Natural killer cell (primary cell): ENCODE measurements around the gene NOL4L. TPM values are rescaled to one million over a fixed set of nuclear protein-coding genes. Genes with fewer than 3 reads are reported as not detected.

Source experiments
- ATAC-seq, 3 donors: fragments of 150-1000 bp in 2 of 3; fragments of 200-7000 bp in 1 of 3; cut with Tn5 transposase; 1 replicate in 1 of 3; 2 replicates in 2 of 3; pipeline ENCODE4 v1.10.0; 2021; ENCODE audit warnings: mild to moderate bottlenecking in 2 of 3, moderate library complexity in 2 of 3
- DNase-seq, 2 donors: peaks; one replicate each; pipeline versions ENCODE4 v3.0.0 to v3.0.0-alpha.2; 2013 to 2021; ENCODE audit warnings: mixed read lengths in 1 of 2
- H3K27ac ChIP-seq: one replicate; pipeline ENCODE4 v1.5.1; 2013; ENCODE audit warnings: mild to moderate bottlenecking, low read length
- H3K27me3 ChIP-seq: one replicate; pipeline ENCODE4 v1.6.1; 2013; ENCODE audit warnings: low read length; ENCODE audit not compliant: control insufficient read depth, insufficient read depth
- H3K36me3 ChIP-seq: one replicate; pipeline ENCODE4 v1.6.1; 2013; ENCODE audit warnings: low read length; ENCODE audit not compliant: control insufficient read depth, insufficient read depth
- H3K4me1 ChIP-seq: one replicate; pipeline ENCODE4 v1.6.1; 2013; ENCODE audit warnings: low read length; ENCODE audit not compliant: control insufficient read depth, insufficient read depth
- H3K4me3 ChIP-seq: one replicate; pipeline ENCODE4 v1.5.1; 2013; ENCODE audit warnings: low read length
- H3K9me3 ChIP-seq: one replicate; pipeline ENCODE4 v1.6.1; 2013; ENCODE audit warnings: low read length; ENCODE audit not compliant: control insufficient read depth, insufficient read depth
- H3K27ac Mint-ChIP-seq, 2 donors: one replicate each; pipeline ENCODE4 v1.8.0; 2022; ENCODE audit warnings: mild to moderate bottlenecking in 2 of 2, mixed read lengths in 2 of 2, moderate library complexity in 1 of 2
- H3K27me3 Mint-ChIP-seq, 2 donors: one replicate each; pipeline ENCODE4 v1.8.0; 2022; ENCODE audit warnings: low read depth in 2 of 2, mixed read lengths in 2 of 2
- H3K36me3 Mint-ChIP-seq: one replicate; pipeline ENCODE4 v1.8.0; 2022; ENCODE audit warnings: mixed read lengths
- H3K4me1 Mint-ChIP-seq, 2 donors: one replicate each; pipeline ENCODE4 v1.8.0; 2022; ENCODE audit warnings: mixed read lengths in 2 of 2
- H3K4me3 Mint-ChIP-seq: one replicate; pipeline ENCODE4 v1.8.0; 2022; ENCODE audit warnings: mild to moderate bottlenecking, moderate library complexity, mixed read lengths
- H3K9me3 Mint-ChIP-seq, 2 donors: one replicate each; pipeline ENCODE4 v1.8.0; 2022; ENCODE audit warnings: mixed read lengths in 2 of 2
- CTCF ChIP-seq: fragments of 200-600 bp; IDR thresholded peaks from one replicate; pipeline ENCODE4 v1.8.0; 2022; ENCODE audit warnings: antibody characterized with exemption
- WGBS: methylation state at CpG from one replicate; pipeline ENCODE4 v1.1.7; 2013; ENCODE audit warnings: missing lambda C conversion rate; ENCODE audit not compliant: insufficient coverage; 5-methylcytosine and 5-hydroxymethylcytosine counted together
- intact Hi-C: fragments of 100-400 bp; cut with micrococcal nuclease; formaldehyde crosslinking; loops from one replicate; pipeline ENCODE4 v1.14.2; 2022
- total RNA-seq, 4 donors: library from RNA; stranded (reverse); fragments of 120-200 nt in 1 of 4; gene quantifications; one replicate each; pipeline versions ENCODE4 v1.2.3 to v1.2.4, GENCODE V29; 2013 to 2022

Gene NOL4L
- total RNA-seq, 3 donors from 2014 or later (not counting 1 experiment from before 2014, with no cell fraction given) = 101 to 136 (median 114) TPM

- WGBS = 92% methylated on average over 29 of the region's 29 CpGs
- no peak overlapping the region for H3K27ac ChIP-seq
- ATAC-seq (no peak), DNase-seq (no peak)
- TF ChIP-seq CTCF = no peak
- Mint-ChIP-seq H3K27me3 (no peaks in the 10 kb centered on the region), H3K27ac (peak overlapping the region in 1 of 2 donors; percentile 78), H3K36me3 (no peaks in the 10 kb centered on the region), H3K4me3 (no peak overlapping the region), H3K9me3 (no peaks in the 10 kb centered on the region), H3K4me1 (peaks cover 29 to 61% of the 10 kb centered on the region in 2 donors)
- peaks cover 62% of the 10 kb centered on the region for H3K4me1 ChIP-seq
- H3K36me3 ChIP-seq = peaks cover 28% of the 10 kb centered on the region
- intact Hi-C loops = no loop called here
- H3K9me3 ChIP-seq = no peaks in the 10 kb centered on the region
- no peaks in the 10 kb centered on the region for H3K27me3 ChIP-seq
- no peak overlapping the region for H3K4me3 ChIP-seq
Measured at GRCh38 chr20:32473231-32474008, 111.7 kb downstream of the NOL4L start.

- Histone ChIP-seq H3K27me3 (no peaks in the 10 kb centered on the region), H3K4me3 (no peak overlapping the region), H3K9me3 (no peaks in the 10 kb centered on the region), H3K27ac (no peak overlapping the region), H3K36me3 (peaks cover 28% of the 10 kb centered on the region), H3K4me1 (peaks cover 64% of the 10 kb centered on the region)
- Mint-ChIP-seq H3K4me1 (peaks cover 21 to 54% of the 10 kb centered on the region in 2 donors), H3K27me3 (no peaks in the 10 kb centered on the region), H3K4me3 (no peak overlapping the region), H3K9me3 (no peaks in the 10 kb centered on the region), H3K27ac (no peak overlapping the region), H3K36me3 (no peaks in the 10 kb centered on the region)
- WGBS = 91% methylated on average over 6 of the region's 6 CpGs
- no peak for ATAC-seq
- intact Hi-C loops = no loop called here
- TF ChIP-seq CTCF = no peak
- DNase-seq = no peak
Measured at GRCh38 chr20:32472581-32473207, 112.4 kb downstream of the NOL4L start.

GRCh38 chr20:32470940-32471339 lies 114.2 kb downstream of the NOL4L start:
- H3K4me1 ChIP-seq = peaks cover 56% of the 10 kb centered on the region
- Mint-ChIP-seq H3K9me3 (no peaks in the 10 kb centered on the region), H3K27ac (peak overlapping the region; percentile 73 to 80), H3K4me3 (no peak overlapping the region), H3K4me1 (peaks cover 4 to 42% of the 10 kb centered on the region in 2 donors), H3K27me3 (no peaks in the 10 kb centered on the region), H3K36me3 (no peaks in the 10 kb centered on the region)
- 91% methylated on average over 9 of the region's 9 CpGs for whole genome bisulfite sequencing
- ATAC-seq (no peak), DNase-seq (no peak)
- H3K27me3 ChIP-seq = no peaks in the 10 kb centered on the region
- H3K36me3 ChIP-seq = peaks cover 31% of the 10 kb centered on the region
- H3K27ac ChIP-seq = no peak overlapping the region
- no peak overlapping the region for H3K4me3 ChIP-seq
- no peak for TF ChIP-seq CTCF
- no peaks in the 10 kb centered on the region for H3K9me3 ChIP-seq
- intact Hi-C loops = no loop called here
